Occipital lobe (tissue), 2 donors: Measurements from ENCODE around the gene TMEM253. TPM values are rescaled to one million over a fixed set of nuclear protein-coding genes. Genes with fewer than 3 reads are reported as not detected.

ENCODE experiments used
- small RNA-seq: library from RNA; depleted of rRNA; stranded (forward); fragments of <200 nt; gene quantifications from one replicate; pipeline ENCODE3, GENCODE V24; 2014
- total RNA-seq: library from RNA; depleted of rRNA; stranded (reverse); fragments of >200 nt; gene quantifications from one replicate; pipeline ENCODE4 v1.2.3, GENCODE V29; 2014

Gene TMEM253
- total RNA-seq, 1 donor from 2014 or later, result not detected

Small RNA genes lying within 50 kb of the gene (small RNA-seq; reads per million reads assigned to genes)
- gene RNU6-252P, result not detected

Other genes starting within 250 kb of the TMEM253 start
- not detected for gene RNASE3, start 209.7 kb upstream of the TMEM253 start, total RNA-seq
- not detected for gene RNASE2, start 145.6 kb upstream of the TMEM253 start, total RNA-seq
- gene METTL17, start 111.1 kb upstream of the TMEM253 start, total RNA-seq, result 29.0 TPM
- not detected for gene SLC39A2, start 101.8 kb upstream of the TMEM253 start, total RNA-seq
- 68.5 TPM for gene NDRG2, start 76.0 kb upstream of the TMEM253 start, total RNA-seq
- gene TPPP2, start 70.8 kb upstream of the TMEM253 start, total RNA-seq, result not detected
- gene RNASE13, start 66.3 kb upstream of the TMEM253 start, total RNA-seq, result not detected
- not detected for gene RNASE7, start 58.7 kb upstream of the TMEM253 start, total RNA-seq
- not detected for gene RNASE8, start 43.2 kb upstream of the TMEM253 start, total RNA-seq
- gene ARHGEF40, start 30.8 kb upstream of the TMEM253 start, total RNA-seq, result 15.9 TPM
- 9.7 TPM for gene ZNF219, start 2.4 kb upstream of the TMEM253 start, total RNA-seq
- gene OR5AU1, start 55.0 kb downstream of the TMEM253 start, total RNA-seq, result not detected
- 531 TPM for gene HNRNPC, start 168.4 kb downstream of the TMEM253 start, total RNA-seq
- 0.16 TPM for gene RPGRIP1, start 179.0 kb downstream of the TMEM253 start, total RNA-seq